ENCODE results near the gene DENND11. TPM values are rescaled to one million over a fixed set of nuclear protein-coding genes. Genes with fewer than 3 reads are reported as not detected.
"Not testable (repeated sequence)": the region's sequence is repeated elsewhere in the genome, so short reads cannot be mapped to it uniquely, and the experiment has no call there.

DENND11 gene
- total RNA-seq, 4 donors from 2014 or later = 8.5 to 29.2 (median 20.8) TPM

- Histone ChIP-seq H3K27ac (no peak overlapping the region), H3K36me3 (no peaks in the 10 kb centered on the region), H3K4me3 (no peak overlapping the region), H3K4me1 (no peaks in the 10 kb centered on the region), H3K9me3 (no peaks in the 10 kb centered on the region), H3K27me3 (no peaks in the 10 kb centered on the region)
- intact Hi-C loops (cut with DNase I; ENCODE audit: low total_unique reads) = no loop called here
- TF ChIP-seq CTCF (IDR thresholded peaks at IDR 0.05) (no peak), POLR2A (IDR thresholded peaks at IDR 0.05) (no peak)
- DNase-seq = no peak
Observed at GRCh38 chr7:141691961-141692360, 10.0 kb downstream of the DENND11 start.

- no peak for TF ChIP-seq POLR2A (IDR thresholded peaks at IDR 0.05)
- TF ChIP-seq CTCF (IDR thresholded peaks at IDR 0.05) = no peak
- H3K27ac ChIP-seq = no peak overlapping the region
- intact Hi-C loops (cut with DNase I; ENCODE audit: low total_unique reads) = no loop called here
- no peaks in the 10 kb centered on the region for H3K4me1 ChIP-seq
- H3K4me3 ChIP-seq = no peak overlapping the region
- no peaks in the 10 kb centered on the region for H3K36me3 ChIP-seq
- H3K27me3 ChIP-seq = no peaks in the 10 kb centered on the region
- H3K9me3 ChIP-seq = no peaks in the 10 kb centered on the region
- no peak for DNase-seq
Observed at GRCh38 chr7:141691540-141691939, 10.4 kb downstream of the DENND11 start.

GRCh38 chr7:141689072-141689825 lies 12.7 kb downstream of the DENND11 start:
- H3K4me3 ChIP-seq; H3K4me1 ChIP-seq; intact Hi-C loops (cut with DNase I; ENCODE audit: low total_unique reads); DNase-seq; H3K36me3 ChIP-seq; H3K9me3 ChIP-seq; H3K27ac ChIP-seq; H3K27me3 ChIP-seq: not testable (repeated sequence)

GRCh38 chr7:141688043-141688442 lies 13.9 kb downstream of the DENND11 start:
- intact Hi-C loops (cut with DNase I; ENCODE audit: low total_unique reads) = no loop called here
- no peak for DNase-seq
- Histone ChIP-seq H3K4me1 (no peaks in the 10 kb centered on the region), H3K36me3 (no peaks in the 10 kb centered on the region), H3K27ac (no peak overlapping the region), H3K27me3 (no peaks in the 10 kb centered on the region), H3K4me3 (no peak overlapping the region), H3K9me3 (no peaks in the 10 kb centered on the region)
- TF ChIP-seq CTCF (IDR thresholded peaks at IDR 0.05) = no peak
- no peak for TF ChIP-seq POLR2A (IDR thresholded peaks at IDR 0.05)

GRCh38 chr7:141686670-141687069 lies 15.3 kb downstream of the DENND11 start:
- H3K9me3 ChIP-seq = no peaks in the 10 kb centered on the region
- no peaks in the 10 kb centered on the region for H3K27me3 ChIP-seq
- intact Hi-C loops (cut with DNase I; ENCODE audit: low total_unique reads) = no loop called here
- no peaks in the 10 kb centered on the region for H3K36me3 ChIP-seq
- no peak for DNase-seq
- no peaks in the 10 kb centered on the region for H3K4me1 ChIP-seq
- no peak for TF ChIP-seq CTCF (IDR thresholded peaks at IDR 0.05)
- TF ChIP-seq POLR2A (IDR thresholded peaks at IDR 0.05) = no peak
- no peak overlapping the region for H3K27ac ChIP-seq
- no peak overlapping the region for H3K4me3 ChIP-seq
